Right lobe of liver (tissue), 6 donors: ENCODE measurements around the gene MAP3K20. TPM values are rescaled to one million over a fixed set of nuclear protein-coding genes. Genes with fewer than 3 reads are reported as not detected.
"Not testable (repeated sequence)": the region's sequence is repeated elsewhere in the genome, so short reads cannot be mapped to it uniquely, and the experiment has no call there.

ENCODE experiments used
- ATAC-seq, 4 donors: fragments of 200-7000 bp; cut with Tn5 transposase; one replicate each; pipeline ENCODE4 v1.9.1; 2020; ENCODE audit warnings: mild to moderate bottlenecking in 4 of 4, moderate library complexity in 4 of 4
- DNase-seq, 3 donors: peaks; one replicate each; pipeline ENCODE4 v3.0.0-alpha.2; 2020
- H3K27ac ChIP-seq, 3 donors: fragments of 200-600 bp; one replicate each; pipeline ENCODE4 v1.8.0; 2022
- H3K27me3 ChIP-seq, 2 donors: fragments of 200-600 bp; one replicate each; pipeline ENCODE4 v1.8.0; 2022
- H3K36me3 ChIP-seq, 4 donors: fragments of 200-600 bp; sonication (generic) in 1 of 4; one replicate each; pipeline versions ENCODE4 v1.5.1 to v1.8.0; 2017 to 2022; ENCODE audit warnings: control low read depth in 1 of 4
- H3K4me1 ChIP-seq, 4 donors: fragments of 200-600 bp; sonication (generic) in 1 of 4; one replicate each; pipeline versions ENCODE4 v1.5.1 to v1.8.0; 2017 to 2022; ENCODE audit warnings: control low read depth in 1 of 4
- H3K4me3 ChIP-seq, 3 donors: fragments of 200-600 bp; one replicate each; pipeline ENCODE4 v1.8.0; 2022
- H3K9me3 ChIP-seq, 4 donors: fragments of 200-600 bp; sonication (generic) in 1 of 4; one replicate each; pipeline versions ENCODE4 v1.5.1 to v1.8.0; 2017 to 2022; ENCODE audit warnings: control low read depth in 1 of 4
- POLR2A ChIP-seq: fragments of 450-650 bp; IDR thresholded peaks from one replicate; pipeline ENCODE4 v1.6.1; 2017; ENCODE audit warnings: antibody characterized with exemption, mild to moderate bottlenecking
- WGBS: methylation state at CpG from one replicate; pipeline ENCODE4 v1.1.6; 2018; ENCODE audit warnings: low coverage, low lambda C conversion rate; ENCODE audit not compliant: insufficient coverage; ENCODE audit errors: missing lambda C conversion rate; 5-methylcytosine and 5-hydroxymethylcytosine counted together
- intact Hi-C, 2 donors: fragments of 100-400 bp; cut with DNase I; formaldehyde crosslinking; loops; one replicate each; pipeline versions ENCODE4 v1.11.2 to v1.14.1; 2022
- total RNA-seq, 6 experiments: library from RNA; depleted of rRNA in 2 of 6; stranded (reverse); fragments of >200 nt in 2 of 6; fragmentation: NEBNext Ultra II Directional in 3 of 6; extraction: Animal tissue kit (Norgen Biotek cat#: 25700) in 3 of 6; gene quantifications; one replicate each; pipeline versions ENCODE4 v1.1.0 to v1.2.4, GENCODE V29; 2016 to 2023
- TF ChIP-seq, protein P1 (sequence below), 4 donors: fragments of 200-600 bp in 3 of 4; fragments of 450-650 bp in 1 of 4; IDR thresholded peaks; one replicate each; pipeline versions ENCODE4 v1.5.1 to v1.8.0; 2016 to 2022; ENCODE audit warnings: antibody characterized with exemption in 4 of 4, mild to moderate bottlenecking in 2 of 4
- donor health status: DM: no; HTN: yes; CAD: no.
- donor health status: DM: no; HTN: no; CAD: no.
- donor health status: DM: no; HTN: no; CAD: no.
- donor health status: DM: no; HTN: yes; CAD: no.
- donor health status: DM: no; HTN: yes; CAD: no.

MAP3K20 gene
- total RNA-seq, 6 experiments from 2014 or later: 16.0 to 36.8 (median 22.0) TPM

GRCh38 chr2:173160618-173161017 lies 85.0 kb downstream of the MAP3K20 start:
- no peak for DNase-seq
- Histone ChIP-seq H3K36me3 (no peaks in the 10 kb centered on the region), H3K27me3 (no peaks in the 10 kb centered on the region), H3K9me3 (no peaks in the 10 kb centered on the region), H3K4me1 (peaks cover 0 to 25% (median 11%) of the 10 kb centered on the region in 4 donors), H3K27ac (peak overlapping the region in 2 of 3 donors; percentile 64 to 77), H3K4me3 (no peak overlapping the region)
- intact Hi-C loops: no loop called here
- 54% methylated on average over 4 of the region's 4 CpGs for WGBS
- TF ChIP-seq, protein P1, sequence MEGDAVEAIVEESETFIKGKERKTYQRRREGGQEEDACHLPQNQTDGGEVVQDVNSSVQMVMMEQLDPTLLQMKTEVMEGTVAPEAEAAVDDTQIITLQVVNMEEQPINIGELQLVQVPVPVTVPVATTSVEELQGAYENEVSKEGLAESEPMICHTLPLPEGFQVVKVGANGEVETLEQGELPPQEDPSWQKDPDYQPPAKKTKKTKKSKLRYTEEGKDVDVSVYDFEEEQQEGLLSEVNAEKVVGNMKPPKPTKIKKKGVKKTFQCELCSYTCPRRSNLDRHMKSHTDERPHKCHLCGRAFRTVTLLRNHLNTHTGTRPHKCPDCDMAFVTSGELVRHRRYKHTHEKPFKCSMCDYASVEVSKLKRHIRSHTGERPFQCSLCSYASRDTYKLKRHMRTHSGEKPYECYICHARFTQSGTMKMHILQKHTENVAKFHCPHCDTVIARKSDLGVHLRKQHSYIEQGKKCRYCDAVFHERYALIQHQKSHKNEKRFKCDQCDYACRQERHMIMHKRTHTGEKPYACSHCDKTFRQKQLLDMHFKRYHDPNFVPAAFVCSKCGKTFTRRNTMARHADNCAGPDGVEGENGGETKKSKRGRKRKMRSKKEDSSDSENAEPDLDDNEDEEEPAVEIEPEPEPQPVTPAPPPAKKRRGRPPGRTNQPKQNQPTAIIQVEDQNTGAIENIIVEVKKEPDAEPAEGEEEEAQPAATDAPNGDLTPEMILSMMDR (IDR thresholded peaks at IDR 0.05): no peak
- TF ChIP-seq POLR2A: no peak
- ATAC-seq: peak in 3 of 4 donors; percentile 30 to 36 (median 34)

GRCh38 chr2:173161040-173161439 lies 85.4 kb downstream of the MAP3K20 start:
- Histone ChIP-seq H3K36me3 (no peaks in the 10 kb centered on the region), H3K27ac (peak overlapping the region in 2 of 3 donors; percentile 64 to 77), H3K4me1 (peaks cover 0 to 29% (median 11%) of the 10 kb centered on the region in 4 donors), H3K4me3 (no peak overlapping the region), H3K27me3 (no peaks in the 10 kb centered on the region), H3K9me3 (no peaks in the 10 kb centered on the region)
- WGBS: 85% methylated on average over 4 of the region's 4 CpGs
- ATAC-seq (peak in 1 of 4 donors; percentile 42), DNase-seq (no peak)
- no peak for TF ChIP-seq POLR2A
- TF ChIP-seq, protein P1 (IDR thresholded peaks at IDR 0.05): no peak
- intact Hi-C loops: no loop called here

DNA sequence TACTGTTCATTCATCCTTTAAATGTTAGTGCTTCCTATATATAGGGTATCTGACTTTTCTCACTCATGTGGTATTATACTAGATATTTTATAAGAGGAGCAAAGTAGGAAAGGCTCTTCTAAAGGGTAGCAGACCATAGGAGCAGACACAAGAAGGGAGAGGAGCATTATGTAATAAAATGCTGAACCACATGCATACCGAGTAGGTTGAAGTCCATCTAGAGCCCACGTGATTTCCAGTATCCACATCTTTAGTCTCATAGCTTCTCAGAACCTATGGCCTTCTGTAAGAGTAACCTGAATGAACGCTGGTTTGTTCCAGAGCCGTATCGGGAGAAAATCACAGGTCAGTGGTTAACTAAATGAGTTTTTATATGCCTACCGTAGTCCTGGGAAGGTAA lies 85.9 kb downstream of the MAP3K20 start:
- TF ChIP-seq, protein P1 (IDR thresholded peaks at IDR 0.05): no peak
- no peak for TF ChIP-seq POLR2A
- Histone ChIP-seq H3K27ac (peak overlapping the region in 1 of 3 donors; percentile 64), H3K4me3 (no peak overlapping the region), H3K4me1 (peaks cover 0 to 31% (median 11%) of the 10 kb centered on the region in 4 donors), H3K36me3 (no peaks in the 10 kb centered on the region), H3K27me3 (no peaks in the 10 kb centered on the region), H3K9me3 (no peaks in the 10 kb centered on the region)
- WGBS: 68% methylated on average over 6 of the region's 6 CpGs
- ATAC-seq: peak; percentile 23 to 49 (median 42)
- DNase-seq: no peak
- intact Hi-C loops: no loop called here

- DNase-seq, H3K27ac ChIP-seq, H3K9me3 ChIP-seq, ATAC-seq, H3K27me3 ChIP-seq, H3K36me3 ChIP-seq, H3K4me3 ChIP-seq, intact Hi-C loops: not testable (repeated sequence)
- 100% methylated on average over 1 of the region's 1 CpG for WGBS
- H3K4me1 ChIP-seq: peaks cover 0 to 36% (median 11%) of the 10 kb centered on the region in 4 donors
Measured at GRCh38 chr2:173163357-173163756, 87.7 kb downstream of the MAP3K20 start.

DNA sequence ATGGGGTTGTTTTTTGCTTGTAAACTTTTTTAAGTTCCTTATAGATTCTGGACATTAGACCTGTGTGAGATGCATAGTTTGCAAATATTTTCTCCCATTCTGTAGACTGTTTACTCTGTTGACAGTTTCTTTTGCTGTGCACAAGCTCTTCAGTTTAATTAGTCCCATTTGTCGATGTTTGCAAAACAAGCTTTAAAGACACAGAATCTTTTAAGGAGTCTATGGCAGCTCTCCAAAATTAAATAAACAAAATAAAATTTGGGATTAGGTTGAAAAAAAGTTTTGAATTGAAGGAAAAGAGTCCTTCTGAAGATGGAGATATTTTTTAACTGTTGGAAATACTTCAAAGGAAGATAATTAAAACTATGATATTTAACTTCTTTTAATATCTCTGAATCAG lies 88.8 kb downstream of the MAP3K20 start:
- intact Hi-C loops: no loop called here
- H3K36me3 ChIP-seq: no peaks in the 10 kb centered on the region
- DNase-seq: no peak
- H3K27ac ChIP-seq: no peak overlapping the region
- no peak for ATAC-seq
- H3K27me3 ChIP-seq: no peaks in the 10 kb centered on the region
- no peak overlapping the region for H3K4me3 ChIP-seq
- 52% methylated on average over 1 of the region's 1 CpG for WGBS
- TF ChIP-seq, protein P1 (IDR thresholded peaks at IDR 0.05): no peak
- TF ChIP-seq POLR2A: no peak
- H3K9me3 ChIP-seq: no peaks in the 10 kb centered on the region
- peaks cover 0 to 36% (median 11%) of the 10 kb centered on the region in 4 donors for H3K4me1 ChIP-seq
